GM10248 (cell line): ENCODE measurements around the gene NHP2.

Experiments used
- CTCF ChIA-PET: fragments of 300-600 bp; sonication (Branson Sonifier 250); formaldehyde crosslinking; extraction: SDS; loops from one replicate; lab custom pipeline; 2021; ENCODE audit warnings: antibody characterized with exemption; lab: Yijun Ruan, JAX
- POLR2A ChIA-PET: fragments of 350-650 bp; sonication (Branson Sonifier 250); formaldehyde crosslinking; extraction: SDS; loops from one replicate; lab custom pipeline; 2020; ENCODE audit warnings: antibody characterized with exemption; lab: Yijun Ruan, JAX
- DNase-seq: peaks from one replicate; pipeline ENCODE4 v3.0.0; 2012; ENCODE audit errors: extremely low spot score
- CTCF ChIP-seq: IDR thresholded peaks from 2 replicates; pipeline ENCODE4 v1.5.1; 2012; ENCODE audit warnings: mild to moderate bottlenecking, low read depth; ENCODE audit errors: extremely low read depth, missing control alignments, control extremely low read depth

The NHP2 gene

DNA sequence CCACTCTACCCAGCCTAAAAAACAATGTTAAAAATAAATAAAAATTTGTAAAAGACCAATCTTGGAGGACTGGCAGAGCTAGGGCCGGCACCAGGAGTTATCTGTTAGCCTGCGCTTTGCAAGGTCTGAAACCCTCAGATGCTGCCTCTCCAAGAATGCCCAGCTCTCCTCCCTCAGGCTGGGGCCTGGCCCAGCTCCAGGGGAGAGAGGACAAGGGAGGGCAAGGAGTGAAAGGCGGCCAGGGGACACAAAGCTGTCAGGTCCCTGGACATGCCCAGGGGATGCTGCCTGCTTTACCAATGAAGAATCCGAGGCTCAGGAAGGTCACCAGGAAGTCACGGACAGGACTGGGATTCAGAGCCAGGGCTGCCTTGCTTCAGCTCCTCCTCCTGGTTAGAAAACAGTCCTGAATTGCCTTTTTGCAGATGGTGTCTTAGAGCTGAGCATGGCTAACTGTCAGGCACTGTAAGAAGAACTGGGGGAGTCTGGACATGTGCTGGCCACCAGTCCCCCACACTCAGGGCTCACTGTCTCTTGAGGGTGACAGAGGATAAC is 45.9 kb downstream of the NHP2 start:
- CTCF ChIA-PET = interaction anchor here (1.6 to 3.5 kb wide), 2 partner anchors 13 to 32 kb away, joined by 5 to 30 read pairs; no protein-coding TSS in a partner anchor
- TF ChIP-seq CTCF = no peak
- POLR2A ChIA-PET = no interaction called here

DNA sequence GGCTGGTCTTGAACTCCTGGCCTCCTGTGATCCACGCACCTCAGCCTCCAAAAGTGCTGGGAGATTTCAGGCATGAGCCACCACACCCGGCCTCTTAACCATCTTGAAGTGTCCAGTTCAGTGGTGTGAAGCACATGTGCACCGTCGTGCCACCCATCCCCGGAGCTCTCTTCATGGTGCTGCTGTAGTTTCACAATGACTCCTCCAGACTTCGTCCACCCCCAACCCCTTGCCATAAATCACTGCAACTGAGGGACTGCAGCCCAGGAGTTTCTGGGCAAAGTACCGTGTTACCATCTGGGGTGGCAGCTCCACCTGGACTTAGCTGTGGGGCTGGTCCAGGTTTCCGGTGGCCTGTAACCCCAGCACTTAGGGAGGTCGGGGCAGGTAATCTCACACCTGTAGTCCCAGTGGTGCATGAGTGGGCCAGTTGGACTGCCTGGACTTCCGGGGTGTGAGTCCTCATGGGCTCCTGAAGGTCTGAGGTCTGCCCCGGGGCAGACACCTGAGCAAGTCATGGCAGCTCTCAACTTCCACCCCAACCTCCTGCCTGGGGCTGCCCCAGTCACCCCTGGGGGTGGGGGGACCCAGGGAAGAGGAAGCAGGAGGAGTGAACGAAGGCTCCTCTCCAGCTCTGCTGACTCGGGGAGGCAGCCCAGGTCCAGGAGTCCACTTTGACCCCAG is 47.0 kb downstream of the NHP2 start:
- CTCF ChIA-PET = interaction anchor here (1.2 to 3.5 kb wide), 6 partner anchors 9 to 57 kb away, joined by 3 to 30 read pairs (median 4); no protein-coding TSS in a partner anchor
- DNase-seq = no peak
- POLR2A ChIA-PET = no interaction called here
- no peak for TF ChIP-seq CTCF

More for the DNA sequence above, 45.9 kb downstream of the NHP2 start:
- no peak for DNase-seq

DNA sequence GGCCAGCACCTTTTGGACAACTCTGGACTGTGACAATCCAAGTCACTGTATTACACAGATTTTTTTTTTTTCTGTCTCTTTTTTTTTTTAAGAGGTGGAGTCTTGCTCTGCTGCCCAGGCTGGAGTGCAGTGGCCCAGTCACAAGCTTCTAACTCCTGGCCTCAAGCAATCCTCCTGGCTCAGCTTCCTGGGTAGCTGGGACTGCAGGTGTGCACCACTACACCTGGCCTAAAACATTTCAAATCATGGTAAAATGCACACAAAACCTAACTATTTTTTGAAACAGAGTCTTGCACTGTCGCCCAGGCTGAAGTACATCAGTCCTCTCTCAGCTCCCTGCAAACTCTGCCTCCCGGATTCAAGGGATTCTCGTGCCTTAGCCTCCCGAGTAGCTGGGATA is 47.6 kb downstream of the NHP2 start:
- DNase-seq = no peak
- ChIA-PET CTCF (interaction anchor here (0.6 to 2.0 kb wide), 8 partner anchors 8 to 101 kb away, joined by 3 to 5 read pairs (median 4); no protein-coding TSS in a partner anchor), POLR2A (no interaction called here)
- TF ChIP-seq CTCF = no peak

- TF ChIP-seq CTCF = no peak
- CTCF ChIA-PET = interaction anchor here (1.1 kb wide), 1 partner anchor 36 kb away, joined by 3 read pairs; no protein-coding TSS in a partner anchor
- DNase-seq = no peak
- POLR2A ChIA-PET = interaction anchor here (0.6 kb wide), 1 partner anchor 150 kb away, joined by 3 read pairs; no protein-coding TSS in a partner anchor
Measured at GRCh38 chr5:178104492-178104891, 49.2 kb downstream of the NHP2 start.

DNA sequence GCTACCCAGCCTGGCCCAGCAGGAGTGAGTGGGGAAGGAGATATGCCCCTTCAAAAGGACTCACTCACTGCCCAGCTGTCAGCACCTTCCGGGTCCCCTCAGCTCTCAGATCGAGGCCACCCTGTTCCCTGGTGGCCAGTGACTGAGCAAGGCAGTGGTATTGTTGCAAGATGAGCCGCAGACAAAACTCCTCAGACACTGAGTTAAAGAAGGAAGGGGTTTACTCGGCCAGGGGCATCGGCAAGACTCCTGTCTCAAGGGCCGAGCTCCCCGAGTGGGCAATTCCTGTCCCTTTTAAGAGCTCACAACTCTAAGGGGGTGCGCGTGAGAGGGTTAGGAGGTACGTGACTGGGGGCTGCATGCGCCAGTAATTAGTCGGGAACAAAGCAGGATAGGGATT is 50.1 kb downstream of the NHP2 start:
- POLR2A ChIA-PET = no interaction called here
- CTCF ChIA-PET = interaction anchor here (1.1 kb wide), 1 partner anchor 35 kb away, joined by 3 read pairs; no protein-coding TSS in a partner anchor
- no peak for TF ChIP-seq CTCF
- no peak for DNase-seq
